ENCODE measurements around the gene UCN.
"Not testable (repeated sequence)": the region's sequence is repeated elsewhere in the genome, so short reads cannot be mapped to it uniquely, and the experiment has no call there.

UCN gene, protein sequence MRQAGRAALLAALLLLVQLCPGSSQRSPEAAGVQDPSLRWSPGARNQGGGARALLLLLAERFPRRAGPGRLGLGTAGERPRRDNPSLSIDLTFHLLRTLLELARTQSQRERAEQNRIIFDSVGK

DNA sequence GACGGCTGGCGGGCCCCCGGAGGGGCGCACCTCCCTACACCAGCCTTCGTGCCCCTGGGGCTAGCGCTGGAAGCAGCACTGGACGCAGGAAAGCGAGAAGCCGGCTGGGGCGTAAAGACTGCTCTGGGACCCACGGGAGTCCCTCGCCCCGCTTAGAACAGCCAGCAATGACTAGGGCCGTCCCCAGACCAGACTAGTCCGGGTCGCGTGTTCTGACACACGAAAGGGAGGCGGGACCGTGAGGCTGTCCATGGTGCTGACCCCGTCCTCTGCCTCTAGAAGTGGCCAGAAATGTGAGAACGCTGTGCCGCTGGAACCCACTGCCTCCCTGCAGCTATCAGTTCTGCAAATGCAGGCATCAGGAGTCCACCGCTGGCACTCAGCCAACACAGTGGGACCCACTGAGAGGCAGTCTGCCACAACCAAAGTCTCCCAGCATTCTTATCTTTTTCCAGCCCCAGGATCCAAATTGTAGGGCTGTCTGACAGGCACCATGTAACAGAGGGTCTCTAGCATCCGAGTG, at the start of gene UCN:
Gene UCN, minus strand, starts transcription at position 87 of the 523 bp plus-strand sequence. CDS start 550 bp downstream, outside the sequence.
- no peak for DNase-seq (ENCODE audit: low read depth)

- DNase-seq (ENCODE audit: low read depth): peak; percentile 94
Measured at GRCh38 chr2:27356382-27357181, 48.3 kb upstream of the UCN start, which contains the start of gene GTF3C2. TSS of gene GTF3C2 (minus strand) at chr2:27356764. CDS start at chr2:27343554, 13,210 bp downstream.

DNA sequence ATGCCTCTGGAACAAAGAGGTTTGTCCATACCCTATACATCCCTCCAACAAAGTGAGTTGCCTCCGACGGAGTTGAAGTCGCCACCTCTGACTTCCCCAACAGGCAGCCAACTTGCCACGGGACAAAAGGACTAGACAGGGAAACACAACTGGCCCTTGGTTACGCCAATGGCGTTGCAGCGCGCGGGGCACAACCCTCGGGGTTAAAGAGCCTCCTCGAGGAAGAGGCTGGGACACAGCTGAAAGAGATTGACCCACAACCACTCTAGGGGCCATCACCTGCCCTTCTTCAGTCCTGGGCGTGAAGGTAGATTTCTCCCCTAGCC, 47.8 kb upstream of the UCN start:
- peak; percentile 26 for DNase-seq (ENCODE audit: low read depth)

- no peak for DNase-seq (ENCODE audit: low read depth)
Measured at GRCh38 chr2:27354597-27354927, 46.3 kb upstream of the UCN start.

GRCh38 chr2:27353762-27354596, 45.7 kb upstream of the UCN start:
- no peak for DNase-seq (ENCODE audit: low read depth)

DNA sequence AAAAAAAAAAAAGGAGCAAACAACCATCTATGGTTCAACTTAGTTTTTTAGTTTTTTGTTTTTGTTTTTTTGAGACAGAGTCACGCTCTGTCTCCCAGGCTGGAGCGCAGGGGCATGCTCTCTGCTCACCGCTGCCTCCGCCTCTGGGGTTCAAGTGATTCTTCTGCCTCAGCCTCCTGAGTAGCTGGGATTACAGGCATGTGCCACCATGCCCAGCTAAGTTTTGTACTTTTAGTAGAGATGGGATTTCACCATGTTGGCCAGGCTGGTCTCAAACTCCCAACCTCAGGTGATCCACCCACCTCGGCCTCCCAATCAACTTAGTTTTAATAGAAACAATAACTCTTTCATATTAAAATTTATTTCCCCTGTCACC, 45.1 kb upstream of the UCN start:
- DNase-seq (ENCODE audit: low read depth): not testable (repeated sequence)

- DNase-seq (ENCODE audit: low read depth): no peak
Measured at GRCh38 chr2:27351802-27352598, 43.8 kb upstream of the UCN start.

DNA sequence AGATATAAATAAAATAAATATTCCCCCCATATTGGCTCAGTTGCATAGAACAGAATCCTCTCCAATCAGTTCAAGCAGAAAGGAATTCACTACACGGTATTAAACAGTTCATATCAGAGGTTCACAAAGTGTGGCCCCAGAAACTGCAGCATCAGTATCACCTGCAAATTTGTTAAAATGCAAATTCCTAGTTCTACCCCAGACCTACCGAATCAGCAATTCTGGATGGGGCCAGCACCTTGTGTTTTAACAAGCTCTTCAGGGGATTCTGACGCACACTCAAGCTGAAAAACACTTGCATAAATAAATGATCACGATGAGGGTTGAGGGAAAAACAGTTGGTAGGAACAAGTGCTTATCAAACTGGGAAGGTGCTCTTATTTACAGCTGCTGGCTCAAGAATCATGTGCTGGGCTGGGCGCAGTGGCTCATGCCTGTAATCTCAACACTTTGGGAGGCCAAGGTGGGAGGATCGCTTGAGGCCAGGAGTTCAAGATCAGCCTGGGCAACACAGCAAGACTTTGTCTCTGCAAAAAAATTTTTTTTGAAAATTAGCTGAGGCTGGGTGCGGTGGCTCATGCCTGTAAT, 42.0 kb upstream of the UCN start:
- DNase-seq (ENCODE audit: low read depth): no peak

DNA sequence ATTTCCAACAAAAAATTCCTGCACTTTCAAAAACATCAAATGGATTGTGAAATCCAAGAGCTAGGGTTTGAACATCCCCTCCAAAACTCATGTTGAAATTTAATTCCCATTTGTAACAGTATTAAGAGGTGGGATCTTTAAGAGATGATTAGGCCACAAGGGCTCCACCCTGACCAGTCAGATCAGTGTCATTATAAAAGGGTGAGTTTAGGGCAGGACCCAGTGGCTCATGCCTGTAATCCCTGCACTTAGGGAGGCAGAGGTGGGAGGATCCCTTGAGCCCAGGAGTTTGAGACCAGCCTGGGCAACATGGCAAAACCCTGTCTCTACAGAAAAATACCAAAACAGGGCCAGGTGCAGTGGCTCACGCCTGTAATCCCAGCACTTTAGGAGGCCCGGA, 39.4 kb upstream of the UCN start:
- DNase-seq (ENCODE audit: low read depth): no peak

DNA sequence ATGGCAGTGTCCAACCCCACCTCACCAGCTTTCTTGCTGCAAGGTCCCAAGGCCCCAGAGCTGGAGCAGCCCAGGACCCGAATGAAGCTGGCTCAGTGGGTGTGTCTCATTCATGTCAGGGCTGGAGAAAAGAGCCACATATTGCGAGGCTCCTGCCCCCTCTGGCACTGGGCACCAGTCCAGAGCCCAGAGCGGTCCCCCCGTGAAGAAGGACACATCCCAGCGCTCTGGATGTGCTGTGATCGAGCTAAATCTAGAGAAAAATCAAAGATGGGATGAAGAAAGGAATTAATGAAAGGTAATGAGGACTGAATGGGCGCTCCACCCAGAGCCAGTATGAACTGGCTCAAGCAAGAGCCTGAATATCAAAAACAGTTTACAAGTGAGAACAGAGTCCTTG, 27.9 kb upstream of the UCN start:
- no peak for DNase-seq (ENCODE audit: low read depth)

- DNase-seq (ENCODE audit: low read depth): no peak
Measured at GRCh38 chr2:27335311-27335710, 27.1 kb upstream of the UCN start.

GRCh38 chr2:27324720-27325119, 16.5 kb upstream of the UCN start:
- no peak for DNase-seq (ENCODE audit: low read depth)

DNA sequence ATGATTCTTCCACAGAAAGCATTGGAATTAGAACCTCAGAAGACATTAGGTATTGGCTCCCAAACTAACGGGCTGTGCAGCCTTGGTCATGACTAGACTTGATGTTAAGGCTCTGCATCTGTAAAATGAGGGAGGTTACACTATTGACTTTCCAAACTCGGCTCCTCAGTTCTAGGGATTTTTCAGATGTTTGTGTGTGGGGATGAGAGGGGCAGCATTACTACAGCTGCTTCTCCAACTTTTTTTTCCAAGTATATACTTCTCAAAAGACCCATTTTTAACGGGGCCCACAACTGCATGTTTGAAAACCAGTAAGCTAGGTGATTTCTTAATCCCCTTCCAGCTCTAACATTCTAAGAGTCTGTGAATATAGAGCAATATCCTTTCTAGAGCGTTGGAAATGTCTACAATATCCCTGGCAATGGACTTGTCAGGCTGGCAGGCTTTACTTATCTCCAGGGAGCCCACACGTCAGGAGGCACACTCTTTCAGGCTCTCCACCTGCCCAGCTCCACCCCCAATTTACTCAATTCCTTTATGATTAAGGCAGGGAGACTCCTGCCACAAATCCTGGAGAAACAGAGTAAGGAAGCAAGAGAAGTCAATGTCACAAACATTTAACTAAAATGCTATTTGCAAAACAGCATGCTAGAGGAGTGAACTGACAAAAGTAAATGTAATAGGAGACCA, 15.5 kb upstream of the UCN start:
- no peak for DNase-seq (ENCODE audit: low read depth)

GRCh38 chr2:27322766-27323595, 14.7 kb upstream of the UCN start, which contains the start of gene MPV17:
TSS of gene MPV17 (minus strand) at chr2:27323097. CDS start at chr2:27322517, 580 bp downstream.
- peak; percentile 78 for DNase-seq (ENCODE audit: low read depth)

- DNase-seq (ENCODE audit: low read depth): no peak
Measured at GRCh38 chr2:27322301-27322765, 14.1 kb upstream of the UCN start.

GRCh38 chr2:27320958-27321543, 12.8 kb upstream of the UCN start:
- peak; percentile 99 for DNase-seq (ENCODE audit: low read depth)

GRCh38 chr2:27319839-27320238, 11.6 kb upstream of the UCN start:
- not testable (repeated sequence) for DNase-seq (ENCODE audit: low read depth)

DNA sequence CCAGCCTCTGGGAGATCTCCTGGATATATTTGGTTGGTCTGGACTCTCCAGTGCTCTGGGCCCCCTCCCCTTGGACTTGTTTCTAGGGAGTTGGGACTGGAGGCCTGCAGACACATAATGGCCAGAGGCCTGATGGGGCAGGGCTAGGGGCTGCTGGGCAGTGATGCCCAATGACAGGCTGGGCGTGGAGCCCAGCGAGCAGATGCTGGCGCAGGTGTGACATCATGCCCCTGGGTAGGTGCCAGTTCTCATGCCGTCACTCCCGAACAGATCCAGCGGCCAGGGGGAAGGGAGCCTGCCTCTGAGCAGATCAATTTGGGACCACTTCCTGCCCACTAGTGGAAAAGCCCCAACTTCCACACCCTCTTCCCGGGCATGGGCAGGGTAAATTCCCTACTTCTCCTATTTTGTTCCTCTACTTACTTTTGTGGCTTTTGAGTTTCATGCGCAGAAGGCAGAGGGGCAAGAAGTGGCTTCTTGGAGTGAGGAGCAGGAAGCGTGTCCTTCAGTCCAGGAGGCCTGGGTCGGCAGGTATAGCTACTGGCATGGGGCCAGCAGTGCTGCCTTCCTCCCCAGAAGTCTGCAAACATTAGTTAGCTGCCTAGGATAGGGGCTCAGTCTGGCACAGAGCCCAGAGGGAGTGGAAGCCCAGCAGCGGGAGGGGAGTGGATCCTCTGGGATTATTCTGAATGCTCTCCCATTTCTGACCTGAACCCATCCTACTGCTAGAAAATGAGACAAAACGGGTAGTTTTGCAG, 8.6 kb upstream of the UCN start:
- DNase-seq (ENCODE audit: low read depth): no peak

DNA sequence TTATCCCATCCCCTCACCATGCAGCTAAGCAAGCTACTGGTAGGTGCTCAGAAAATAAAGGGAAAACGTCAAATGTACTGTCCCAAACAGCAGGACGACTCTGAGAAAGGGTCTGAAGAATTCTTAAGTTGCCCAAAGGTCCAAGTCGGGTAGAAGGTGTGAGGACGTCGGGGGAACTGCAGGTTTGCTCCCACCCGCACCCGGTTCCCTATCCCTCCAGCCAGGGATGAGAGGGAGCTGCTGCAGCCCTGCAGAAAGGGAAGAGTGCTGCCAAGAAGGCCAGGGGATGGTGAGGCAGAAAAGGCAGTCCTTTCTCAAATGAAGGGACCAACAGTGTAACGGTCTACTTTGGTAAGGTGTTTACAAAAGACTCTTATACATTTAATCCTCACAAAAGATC, 6.9 kb upstream of the UCN start:
- DNase-seq (ENCODE audit: low read depth): no peak

Measured in GM04504 (cell line).